Measurements from ENCODE around the gene GPR83.
"Not testable (repeated sequence)": the region's sequence is repeated elsewhere in the genome, so short reads cannot be mapped to it uniquely, and the experiment has no call there.

Gene GPR83

DNA sequence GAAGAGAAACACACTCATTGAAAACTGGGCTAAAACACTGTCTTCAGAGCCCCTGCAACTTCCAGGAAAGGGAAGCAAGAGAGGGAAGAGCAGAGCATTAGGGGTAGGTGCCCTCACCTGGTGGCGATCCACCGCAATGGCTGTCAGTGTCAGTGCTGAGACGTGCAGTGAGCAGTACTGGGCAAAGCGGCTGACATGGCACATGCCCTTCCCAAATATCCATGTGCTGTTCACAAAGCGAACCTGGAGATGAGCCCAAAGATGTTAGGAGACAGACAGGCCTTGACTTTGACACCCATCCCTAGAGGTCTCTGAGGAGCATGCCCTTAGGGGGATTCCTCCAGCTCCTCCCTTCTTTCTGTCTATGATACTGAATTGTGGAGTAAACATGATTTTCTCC is 4.9 kb downstream of the GPR83 start:
- no peak overlapping the region for H3K4me3 ChIP-seq (ENCODE audit: low read depth, low read length)
- no peak for DNase-seq (ENCODE audit: low read depth, low spot score)
- in situ Hi-C loops (cut with HindIII; ENCODE audit: low sequenced_read_pairs), result no loop called here
- TF ChIP-seq CTCF (IDR thresholded peaks at IDR 0.05; ENCODE audit: low read depth, low read length), result no peak

- H3K4me3 ChIP-seq (ENCODE audit: low read depth, low read length); in situ Hi-C loops (cut with HindIII; ENCODE audit: low sequenced_read_pairs); DNase-seq (ENCODE audit: low read depth, low spot score): not testable (repeated sequence)
These were observed 9.3 kb downstream of the GPR83 start for GRCh38 chr11:94391937-94392336.

GRCh38 chr11:94379613-94380012 is 21.6 kb downstream of the GPR83 start:
- no peak for DNase-seq (ENCODE audit: low read depth, low spot score)
- no peak overlapping the region for H3K4me3 ChIP-seq (ENCODE audit: low read depth, low read length)
- in situ Hi-C loops (cut with HindIII; ENCODE audit: low sequenced_read_pairs), result no loop called here
- no peak for TF ChIP-seq CTCF (IDR thresholded peaks at IDR 0.05; ENCODE audit: low read depth, low read length)

DNA sequence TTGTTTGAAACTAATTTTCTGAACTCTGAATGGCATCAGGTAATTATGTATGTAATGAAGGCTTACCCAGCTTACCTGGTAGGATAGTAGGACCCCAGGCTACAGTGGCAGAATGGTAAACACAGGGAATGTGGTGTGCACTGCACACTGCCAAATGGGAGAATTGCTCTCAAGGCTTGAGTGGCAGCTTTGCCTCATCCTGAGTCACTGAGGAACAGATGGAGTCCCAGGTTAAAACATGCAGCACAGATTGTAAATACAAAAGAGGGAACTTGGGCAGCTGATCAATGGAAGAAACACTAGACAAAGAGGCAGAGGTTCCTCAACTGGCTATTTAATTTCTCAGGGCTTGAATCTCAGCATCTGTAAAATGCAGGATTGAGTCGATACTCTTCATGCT is 24.4 kb downstream of the GPR83 start:
- in situ Hi-C loops (cut with HindIII; ENCODE audit: low sequenced_read_pairs), result no loop called here
- DNase-seq (ENCODE audit: low read depth, low spot score), result no peak
- no peak overlapping the region for H3K4me3 ChIP-seq (ENCODE audit: low read depth, low read length)
- TF ChIP-seq CTCF (IDR thresholded peaks at IDR 0.05; ENCODE audit: low read depth, low read length), result no peak

GRCh38 chr11:94370576-94370975 is 30.6 kb downstream of the GPR83 start:
- DNase-seq (ENCODE audit: low read depth, low spot score); H3K4me3 ChIP-seq (ENCODE audit: low read depth, low read length); in situ Hi-C loops (cut with HindIII; ENCODE audit: low sequenced_read_pairs): not testable (repeated sequence)

DNA sequence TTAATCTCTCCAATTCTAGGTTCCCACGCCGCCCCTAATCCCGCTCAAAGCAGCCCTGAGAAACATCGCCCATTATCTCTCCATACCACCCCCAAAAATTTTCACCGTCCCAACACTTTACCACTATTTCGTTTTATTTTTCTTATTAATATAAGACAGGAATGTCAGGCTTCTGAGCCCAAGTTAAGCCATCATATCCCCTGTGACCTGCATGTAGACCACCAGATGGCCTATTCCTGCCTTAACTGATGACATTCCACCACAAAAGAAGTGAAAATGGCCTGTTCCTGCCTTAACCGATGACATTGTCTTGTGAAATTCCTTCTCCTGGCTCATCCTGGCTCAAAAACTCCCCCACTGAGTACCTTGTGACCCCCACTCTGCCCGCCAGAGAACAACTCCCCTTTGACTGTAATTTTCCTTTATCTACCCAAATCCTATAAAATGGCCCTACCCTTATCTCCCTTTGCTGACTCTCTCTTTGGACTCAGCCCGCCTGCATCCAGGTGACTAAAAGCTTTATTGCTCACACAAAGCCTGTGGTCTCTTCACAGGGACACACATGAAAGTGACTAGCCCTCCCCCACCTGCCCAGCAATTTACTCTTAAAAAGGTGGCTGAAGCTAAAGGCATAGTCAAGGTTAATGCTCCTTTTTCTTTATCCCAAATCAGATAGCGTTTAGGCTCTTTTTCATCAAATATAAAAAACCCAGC is 50.2 kb downstream of the GPR83 start:
- H3K4me3 ChIP-seq (ENCODE audit: low read depth, low read length); in situ Hi-C loops (cut with HindIII; ENCODE audit: low sequenced_read_pairs); DNase-seq (ENCODE audit: low read depth, low spot score): not testable (repeated sequence)

DNA sequence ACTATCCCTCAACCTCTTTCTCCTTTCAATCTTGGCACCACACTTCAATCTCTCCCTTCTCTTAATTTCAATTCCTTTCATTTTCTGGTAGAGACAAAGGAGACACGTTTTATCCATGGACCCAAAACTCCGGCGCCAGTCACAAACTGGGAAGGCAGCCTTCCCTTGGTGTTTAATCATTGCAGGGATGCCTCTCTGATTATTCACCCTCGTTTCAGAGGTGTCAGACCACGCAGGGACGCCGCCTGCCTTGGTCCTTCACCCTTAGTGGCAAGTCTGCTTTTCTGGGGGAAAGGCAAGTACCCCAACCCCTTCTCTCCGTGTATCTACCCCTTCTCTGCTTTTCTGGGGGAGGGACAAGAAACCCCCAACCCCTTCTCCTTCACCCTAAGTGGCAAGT is 54.9 kb downstream of the GPR83 start:
- in situ Hi-C loops (cut with HindIII; ENCODE audit: low sequenced_read_pairs); DNase-seq (ENCODE audit: low read depth, low spot score); H3K4me3 ChIP-seq (ENCODE audit: low read depth, low read length): not testable (repeated sequence)

- in situ Hi-C loops (cut with HindIII; ENCODE audit: low sequenced_read_pairs), result no loop called here
- no peak overlapping the region for H3K4me3 ChIP-seq (ENCODE audit: low read depth, low read length)
- no peak for TF ChIP-seq CTCF (IDR thresholded peaks at IDR 0.05; ENCODE audit: low read depth, low read length)
- no peak for DNase-seq (ENCODE audit: low read depth, low spot score)
These were observed 57.7 kb downstream of the GPR83 start for GRCh38 chr11:94343495-94343894.

DNA sequence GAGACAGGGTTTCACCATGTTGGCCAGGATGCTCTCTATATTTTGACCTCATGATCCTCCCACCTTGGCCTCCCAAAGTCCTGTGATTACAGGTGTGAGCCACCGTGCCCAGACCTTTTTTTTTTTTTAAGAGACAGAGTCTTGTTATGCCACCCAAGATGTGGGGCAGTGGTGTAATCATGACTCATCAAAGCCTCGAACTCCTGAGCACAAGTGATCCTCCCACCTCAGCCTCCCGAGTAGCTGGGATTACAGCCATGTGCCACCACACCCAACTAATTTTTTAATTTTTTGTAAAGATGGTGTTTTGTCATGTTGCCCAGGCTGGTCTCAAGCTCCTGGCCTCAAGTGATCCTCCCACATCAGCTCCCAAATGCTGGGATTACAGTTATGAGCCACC is 59.0 kb downstream of the GPR83 start:
- no peak for TF ChIP-seq CTCF (IDR thresholded peaks at IDR 0.05; ENCODE audit: low read depth, low read length)
- no peak overlapping the region for H3K4me3 ChIP-seq (ENCODE audit: low read depth, low read length)
- in situ Hi-C loops (cut with HindIII; ENCODE audit: low sequenced_read_pairs), result no loop called here
- DNase-seq (ENCODE audit: low read depth, low spot score), result no peak
